Stimulated activated CD4-positive, alpha-beta T cell treated with anti-CD3 and anti-CD28 coated beads, Interleukin-1b, Interleukin-23, amount 100 ng/mL, for 4 hours (primary cell): ENCODE measurements around the gene TMEM109.
A peak's percentile ranks its signal among the peaks of the same experiment; 100 is the strongest.

ENCODE experiments used
- DNase-seq, 2 donors: peaks; one replicate each; pipeline ENCODE4 v3.0.0-alpha.2; 2020; ENCODE audit warnings: low read depth in 2 of 2

The TMEM109 gene, protein sequence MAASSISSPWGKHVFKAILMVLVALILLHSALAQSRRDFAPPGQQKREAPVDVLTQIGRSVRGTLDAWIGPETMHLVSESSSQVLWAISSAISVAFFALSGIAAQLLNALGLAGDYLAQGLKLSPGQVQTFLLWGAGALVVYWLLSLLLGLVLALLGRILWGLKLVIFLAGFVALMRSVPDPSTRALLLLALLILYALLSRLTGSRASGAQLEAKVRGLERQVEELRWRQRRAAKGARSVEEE

DNA sequence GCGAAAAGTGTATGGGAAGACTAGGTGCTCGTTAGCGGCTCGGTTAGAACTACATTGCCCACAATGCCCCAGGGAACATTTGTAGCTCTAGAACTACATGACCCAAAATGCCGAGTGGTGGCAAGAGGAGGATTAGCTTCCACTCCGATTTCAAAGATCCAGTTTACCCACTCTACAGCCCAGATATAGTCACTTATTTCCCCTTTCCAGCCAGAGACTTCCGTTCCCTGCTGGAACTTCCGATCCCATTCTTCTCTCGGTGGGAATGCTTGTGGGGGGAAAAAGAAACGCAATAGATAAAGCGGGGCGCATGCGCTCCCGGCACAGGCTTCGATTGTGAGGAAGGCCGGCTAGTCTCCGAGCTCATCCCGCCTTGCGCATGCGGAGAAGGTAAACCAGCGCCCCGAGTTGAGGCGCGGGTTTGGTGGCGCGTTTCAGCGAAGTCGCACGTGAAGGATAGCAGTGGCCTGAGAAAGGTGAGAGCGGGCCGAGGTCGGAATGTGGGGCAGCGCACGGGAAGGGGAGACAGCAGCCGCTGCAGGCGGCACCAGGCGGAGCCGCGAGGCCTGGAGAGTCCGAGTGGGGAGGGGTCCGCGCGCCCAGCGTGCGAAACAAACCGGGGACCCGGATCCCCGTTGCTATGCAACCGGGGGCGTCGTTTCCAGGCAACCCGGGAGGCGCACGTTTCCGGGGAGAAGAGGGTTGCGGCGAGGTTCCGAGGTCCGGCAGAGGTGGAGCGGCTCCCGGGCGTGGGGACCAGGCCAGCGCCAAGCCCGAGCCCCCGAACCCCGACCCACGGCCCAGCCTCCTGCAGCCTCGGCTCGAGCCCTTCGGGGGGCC, at the start of gene TMEM109:
TSS of gene TMEM109 (plus strand) at position 366 of the 840 bp plus-strand sequence. CDS start 5,536 bp downstream, outside the sequence.
- peak; percentile 73 to 77 for DNase-seq

DNA sequence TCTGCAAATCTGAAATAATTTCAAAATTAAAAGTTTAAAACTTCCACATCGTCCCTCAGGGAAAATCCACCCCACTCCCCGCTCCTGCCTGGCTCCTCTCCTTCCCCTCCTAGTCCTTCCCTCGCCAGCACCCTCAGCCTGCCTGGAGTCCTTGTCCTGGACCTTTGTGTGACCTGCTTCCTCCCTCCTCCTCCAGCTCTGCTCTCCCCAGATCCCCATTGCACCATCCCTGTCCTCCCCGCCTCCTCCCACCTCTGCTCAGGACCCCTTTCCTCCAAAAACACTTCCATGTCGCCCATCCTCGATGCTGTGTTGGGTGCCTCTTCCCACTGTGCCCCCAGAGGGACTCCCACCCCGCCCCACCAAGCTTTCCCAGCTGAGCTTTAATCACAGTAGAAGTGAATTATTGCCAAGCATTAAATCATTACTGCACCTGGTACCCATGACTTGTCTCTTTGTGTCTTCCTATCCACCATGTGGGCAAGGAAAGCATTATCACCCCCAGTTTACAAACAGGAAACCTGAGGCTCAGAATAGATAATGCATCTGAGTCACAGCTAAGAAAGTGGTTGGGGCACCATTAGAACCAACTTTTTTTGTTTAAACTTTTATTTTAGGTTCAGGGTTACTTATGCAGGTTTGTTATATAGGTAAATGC, 49.0 kb upstream of the TMEM109 start:
- no peak for DNase-seq

DNA sequence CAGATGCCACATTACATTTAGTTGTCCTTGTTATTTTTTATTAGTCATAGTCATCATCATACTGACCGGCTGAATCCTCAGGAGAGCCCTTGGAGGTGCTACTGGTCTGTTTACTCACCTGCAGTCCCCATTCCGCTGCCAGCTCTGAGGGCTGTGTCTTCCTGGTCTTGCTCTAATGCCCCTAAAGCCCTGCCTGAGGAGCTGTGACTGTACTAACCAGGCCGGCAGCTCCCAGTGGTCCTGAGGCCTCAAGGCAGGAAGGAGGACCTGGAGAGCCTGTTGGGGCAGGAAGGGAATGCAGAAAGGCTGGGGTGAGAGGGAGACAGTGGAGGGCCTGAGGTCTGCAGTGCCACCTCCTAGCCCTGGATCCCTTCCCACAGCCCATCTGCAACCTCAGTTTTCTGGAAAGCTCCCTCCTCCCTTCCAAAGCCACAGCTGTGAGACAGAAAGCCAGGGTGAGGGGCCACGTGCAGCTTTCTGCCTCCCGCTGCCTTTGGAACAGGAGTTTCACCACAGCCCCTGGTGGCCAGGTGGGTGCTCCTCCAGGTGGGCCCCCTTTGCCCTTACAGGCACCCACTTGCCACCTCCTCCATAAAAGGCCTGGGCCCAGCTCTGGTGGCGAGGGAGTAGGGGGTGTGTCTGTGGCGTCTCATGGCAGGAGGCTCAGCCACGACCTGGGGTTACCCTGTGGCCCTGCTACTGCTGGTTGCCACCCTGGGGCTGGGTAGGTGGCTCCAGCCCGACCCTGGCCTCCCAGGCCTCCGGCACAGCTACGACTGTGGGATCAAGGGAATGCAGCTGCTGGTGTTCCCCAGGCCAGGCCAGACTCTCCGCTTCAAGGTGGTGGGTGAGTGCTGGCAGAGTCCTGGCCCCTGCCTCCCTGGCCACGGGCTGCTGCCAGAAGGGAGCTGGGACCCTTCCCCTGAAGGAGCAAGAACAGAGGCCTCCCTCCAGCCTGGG, 46.8 kb upstream of the TMEM109 start, which contains the start of gene ZP1:
TSS of gene ZP1 (plus strand) at position 632 of the 960 bp plus-strand sequence. CDS start at position 652, 20 bp downstream.
- DNase-seq = no peak

DNA sequence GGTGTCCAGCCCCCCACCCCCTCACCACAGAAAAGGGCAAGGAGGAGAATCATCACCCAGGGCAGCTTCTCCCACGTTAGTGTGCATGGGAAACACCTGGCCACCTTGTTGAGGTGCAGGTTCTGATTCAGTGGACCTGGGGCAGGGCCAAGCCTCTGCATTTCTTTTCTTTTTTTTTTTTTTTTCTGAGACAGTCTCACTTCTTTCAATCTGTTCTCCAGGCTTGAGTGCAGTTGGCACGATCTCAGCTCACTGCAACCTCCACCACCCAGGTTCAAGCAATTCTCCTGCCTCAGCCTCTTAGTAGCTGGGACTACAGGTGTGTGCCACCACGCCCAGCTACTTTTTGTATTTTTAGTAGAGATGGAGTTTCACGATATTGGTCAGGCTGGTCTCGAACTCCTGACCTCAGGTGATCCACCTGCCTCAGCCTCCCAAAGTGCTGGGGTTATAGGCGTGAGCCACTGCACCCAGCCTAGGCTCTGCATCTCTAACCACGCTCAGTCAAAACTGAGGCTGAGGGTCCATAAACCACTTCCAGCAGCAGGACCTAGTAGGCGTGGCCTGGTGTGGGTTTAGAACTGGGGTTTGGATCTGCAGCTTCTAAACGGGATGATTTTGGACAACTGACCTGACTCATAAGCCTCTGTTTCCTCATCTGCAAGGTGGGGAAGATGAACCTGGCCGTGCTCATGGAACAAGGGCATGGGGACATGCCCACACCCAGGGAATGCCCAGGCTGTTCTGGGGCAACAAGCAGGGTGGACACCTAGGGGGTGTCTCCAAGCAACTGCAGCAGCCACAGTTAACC, 45.9 kb upstream of the TMEM109 start:
- DNase-seq = no peak

DNA sequence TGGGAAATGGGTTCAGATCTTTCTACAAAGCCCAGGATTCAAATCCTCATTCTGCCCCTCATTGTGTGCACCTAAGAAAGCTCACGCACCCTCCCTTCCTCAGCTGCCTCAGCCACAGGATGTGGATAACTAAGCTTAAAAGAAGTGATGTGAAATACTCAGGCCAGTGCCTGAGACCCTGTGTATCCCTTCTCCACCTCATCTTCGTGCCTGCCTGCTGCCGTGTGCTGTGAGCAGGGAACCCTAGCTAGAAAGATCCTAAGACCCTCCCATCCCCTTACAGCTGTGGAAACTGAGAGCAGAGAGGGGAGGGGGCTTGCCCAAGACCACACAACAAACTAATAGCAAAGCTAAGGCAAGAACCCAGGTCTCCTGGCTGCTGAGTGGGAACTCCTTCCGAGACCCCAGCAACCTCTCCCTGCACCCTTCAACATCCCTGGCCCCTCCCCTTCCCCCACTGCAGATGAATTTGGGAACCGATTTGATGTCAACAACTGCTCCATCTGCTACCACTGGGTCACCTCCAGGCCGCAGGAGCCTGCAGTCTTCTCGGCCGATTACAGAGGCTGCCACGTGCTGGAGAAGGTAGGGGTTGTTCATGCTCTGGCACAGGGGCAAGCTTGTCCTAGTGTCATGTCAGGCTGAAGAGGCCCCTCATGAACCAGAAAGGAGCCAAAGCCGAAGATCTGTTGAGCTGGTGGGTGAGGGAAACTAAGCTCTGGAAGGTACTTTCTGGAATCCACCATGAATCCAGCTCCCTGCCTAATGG, 45.1 kb upstream of the TMEM109 start:
- DNase-seq = no peak

DNA sequence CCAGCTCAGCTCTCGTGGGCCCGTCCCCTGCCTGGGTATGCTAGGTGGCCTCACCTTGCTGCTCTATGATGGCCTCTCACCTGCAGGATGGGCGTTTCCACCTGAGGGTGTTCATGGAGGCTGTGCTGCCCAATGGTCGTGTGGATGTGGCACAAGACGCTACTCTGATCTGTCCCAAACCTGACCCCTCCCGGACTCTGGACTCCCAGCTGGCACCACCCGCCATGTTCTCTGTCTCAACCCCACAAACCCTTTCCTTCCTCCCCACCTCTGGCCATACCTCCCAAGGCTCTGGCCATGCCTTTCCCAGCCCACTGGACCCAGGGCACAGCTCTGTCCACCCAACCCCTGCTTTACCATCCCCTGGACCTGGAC, 44.5 kb upstream of the TMEM109 start:
- DNase-seq = no peak

DNA sequence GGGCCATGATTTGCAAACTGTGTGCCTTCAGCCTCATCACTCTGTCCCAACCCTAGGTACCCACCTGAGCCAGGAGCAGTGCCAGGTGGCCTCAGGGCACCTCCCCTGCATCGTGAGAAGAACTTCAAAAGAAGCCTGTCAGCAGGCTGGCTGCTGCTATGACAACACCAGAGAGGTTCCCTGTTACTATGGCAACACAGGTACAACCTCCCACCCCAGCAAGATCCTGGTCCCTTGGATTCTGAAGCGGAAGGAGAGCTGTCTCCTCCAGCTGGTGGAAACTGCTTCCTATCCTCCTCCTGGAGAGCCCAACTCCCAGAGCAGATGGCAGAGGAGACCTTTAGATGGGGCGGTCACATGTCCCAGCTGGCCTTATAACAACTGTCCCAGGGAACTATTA, 43.7 kb upstream of the TMEM109 start:
- DNase-seq = no peak

DNA sequence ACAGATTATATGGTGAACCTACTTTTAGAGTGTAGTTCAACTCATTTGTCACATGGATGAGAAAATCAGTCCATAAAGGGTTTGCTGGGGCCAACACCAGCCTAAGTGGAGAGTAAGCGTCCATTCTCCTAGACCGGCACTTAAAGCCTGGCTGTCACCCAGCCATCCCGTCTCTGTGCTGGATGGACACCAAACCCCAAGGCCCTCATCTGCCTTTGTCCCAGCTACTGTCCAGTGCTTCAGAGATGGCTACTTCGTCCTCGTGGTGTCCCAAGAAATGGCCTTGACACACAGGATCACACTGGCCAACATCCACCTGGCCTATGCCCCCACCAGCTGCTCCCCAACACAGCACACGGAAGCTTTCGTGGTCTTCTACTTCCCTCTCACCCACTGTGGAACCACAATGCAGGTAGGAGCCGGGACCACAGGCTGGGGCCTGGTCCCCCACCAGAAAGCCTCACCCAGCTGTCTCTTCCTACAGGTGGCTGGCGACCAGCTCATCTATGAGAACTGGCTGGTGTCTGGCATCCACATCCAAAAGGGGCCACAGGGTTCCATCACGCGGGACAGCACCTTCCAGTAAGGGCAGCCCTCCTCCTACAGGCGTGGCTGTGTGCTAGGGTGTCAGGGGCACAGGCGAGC, 43.1 kb upstream of the TMEM109 start:
- no peak for DNase-seq

DNA sequence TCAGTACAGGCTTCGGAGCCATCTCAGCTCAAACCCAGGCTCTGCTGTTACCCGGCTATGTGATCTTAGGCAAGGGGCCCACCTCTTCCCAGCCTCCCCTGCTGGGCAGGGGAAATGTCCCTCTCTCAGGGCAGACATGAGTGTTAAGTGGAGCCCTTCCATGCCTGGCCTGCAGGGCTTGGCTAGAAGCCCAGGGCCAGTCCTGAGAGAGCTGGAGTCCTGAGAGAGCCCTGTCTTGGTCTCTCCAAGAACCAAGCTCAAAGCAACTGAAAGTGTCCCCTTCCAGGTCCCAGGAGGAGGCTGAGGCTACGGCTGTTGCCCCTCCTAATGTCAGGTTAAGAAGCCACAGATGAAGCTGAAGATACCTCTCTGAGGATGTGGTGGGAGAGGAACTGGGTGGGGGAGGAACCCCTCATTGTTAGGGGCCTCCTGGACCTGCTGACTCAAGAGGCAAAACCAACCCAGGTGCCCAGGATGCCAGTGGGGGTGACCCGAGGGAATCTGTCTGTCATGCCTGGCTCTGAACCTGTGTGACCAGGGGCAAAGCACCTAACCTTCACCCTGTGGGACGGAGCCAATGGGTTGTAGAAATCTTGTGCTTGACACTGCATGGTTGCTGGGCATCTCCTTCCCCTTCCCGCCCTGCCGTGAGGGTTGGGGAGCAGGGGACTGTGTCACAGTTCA, 42.4 kb upstream of the TMEM109 start:
- no peak for DNase-seq

DNA sequence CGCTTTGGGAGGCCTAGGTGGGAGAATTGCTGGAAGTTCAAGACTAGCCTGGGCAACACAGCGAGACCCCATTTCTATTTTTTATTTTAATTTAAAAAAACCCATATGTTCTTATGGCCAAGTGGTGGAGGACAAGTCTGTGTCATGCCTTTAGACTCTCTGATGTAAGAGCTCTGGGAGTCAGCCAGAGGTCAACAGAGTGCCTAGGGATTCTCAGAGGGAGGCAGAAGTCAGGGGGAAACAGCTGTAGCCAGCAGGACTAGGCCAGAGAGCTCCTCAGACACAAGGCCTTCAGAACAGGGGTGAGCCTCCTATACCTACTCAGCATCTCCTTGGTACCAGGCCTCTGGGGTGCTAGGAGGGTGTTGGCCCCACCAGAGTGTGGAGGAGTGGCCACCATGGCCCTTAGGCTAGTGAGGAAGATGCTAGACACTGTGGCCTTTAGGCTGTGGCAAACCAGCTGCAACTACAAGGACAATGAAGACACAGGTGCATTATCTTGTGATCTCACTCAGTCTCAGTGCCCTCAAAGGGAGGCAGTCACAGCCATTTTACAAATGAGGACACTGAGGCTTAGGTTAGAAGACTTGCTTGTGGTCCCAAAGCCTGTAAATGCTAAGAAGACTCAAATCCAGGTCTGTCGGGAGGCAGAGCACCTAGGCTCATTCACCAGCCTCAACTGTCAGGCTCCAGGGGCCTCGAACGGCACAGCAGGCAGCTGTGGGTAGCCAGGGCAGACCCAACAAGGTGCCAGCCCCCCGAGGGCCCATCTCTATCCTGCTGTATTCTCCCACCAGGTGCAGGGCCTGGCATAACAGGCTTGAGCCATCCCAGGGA, 41.6 kb upstream of the TMEM109 start:
- DNase-seq = no peak

DNA sequence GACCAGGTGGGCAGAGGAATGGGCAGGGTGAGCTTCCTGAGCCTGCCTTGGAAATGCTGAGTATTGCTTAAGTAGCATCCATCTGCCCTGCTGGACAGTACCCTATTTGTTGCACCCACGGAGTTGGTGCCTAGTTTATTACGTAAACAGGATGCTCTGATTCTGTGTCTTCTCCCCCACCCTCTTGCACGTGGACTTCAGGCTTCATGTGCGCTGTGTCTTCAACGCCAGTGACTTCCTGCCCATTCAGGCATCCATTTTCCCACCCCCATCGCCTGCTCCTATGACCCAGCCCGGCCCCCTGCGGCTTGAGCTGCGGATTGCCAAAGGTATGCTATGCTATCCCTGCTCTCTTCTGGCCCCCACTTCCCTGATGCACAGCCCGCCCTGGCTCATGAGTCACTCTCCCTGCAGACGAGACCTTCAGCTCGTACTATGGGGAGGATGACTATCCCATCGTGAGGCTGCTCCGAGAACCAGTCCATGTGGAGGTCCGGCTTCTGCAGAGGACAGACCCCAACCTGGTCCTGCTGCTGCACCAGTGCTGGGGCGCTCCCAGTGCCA, 40.9 kb upstream of the TMEM109 start:
- no peak for DNase-seq

DNA sequence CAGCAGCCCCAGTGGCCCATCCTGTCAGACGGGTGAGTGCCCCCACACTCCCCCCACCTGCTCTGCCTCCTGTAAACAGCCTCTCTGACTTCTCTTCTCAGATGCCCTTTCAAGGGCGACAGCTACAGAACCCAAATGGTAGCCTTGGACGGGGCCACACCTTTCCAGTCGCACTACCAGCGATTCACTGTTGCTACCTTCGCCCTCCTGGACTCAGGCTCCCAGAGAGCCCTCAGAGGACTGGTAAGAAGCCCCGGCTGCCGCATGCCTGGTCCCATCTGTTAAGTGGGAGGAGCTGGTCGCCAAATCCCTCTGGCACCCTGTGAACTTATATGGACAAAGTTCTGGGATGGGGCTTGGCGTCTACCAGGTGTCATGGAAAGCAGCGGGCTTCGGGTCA, 40.4 kb upstream of the TMEM109 start:
- no peak for DNase-seq

DNA sequence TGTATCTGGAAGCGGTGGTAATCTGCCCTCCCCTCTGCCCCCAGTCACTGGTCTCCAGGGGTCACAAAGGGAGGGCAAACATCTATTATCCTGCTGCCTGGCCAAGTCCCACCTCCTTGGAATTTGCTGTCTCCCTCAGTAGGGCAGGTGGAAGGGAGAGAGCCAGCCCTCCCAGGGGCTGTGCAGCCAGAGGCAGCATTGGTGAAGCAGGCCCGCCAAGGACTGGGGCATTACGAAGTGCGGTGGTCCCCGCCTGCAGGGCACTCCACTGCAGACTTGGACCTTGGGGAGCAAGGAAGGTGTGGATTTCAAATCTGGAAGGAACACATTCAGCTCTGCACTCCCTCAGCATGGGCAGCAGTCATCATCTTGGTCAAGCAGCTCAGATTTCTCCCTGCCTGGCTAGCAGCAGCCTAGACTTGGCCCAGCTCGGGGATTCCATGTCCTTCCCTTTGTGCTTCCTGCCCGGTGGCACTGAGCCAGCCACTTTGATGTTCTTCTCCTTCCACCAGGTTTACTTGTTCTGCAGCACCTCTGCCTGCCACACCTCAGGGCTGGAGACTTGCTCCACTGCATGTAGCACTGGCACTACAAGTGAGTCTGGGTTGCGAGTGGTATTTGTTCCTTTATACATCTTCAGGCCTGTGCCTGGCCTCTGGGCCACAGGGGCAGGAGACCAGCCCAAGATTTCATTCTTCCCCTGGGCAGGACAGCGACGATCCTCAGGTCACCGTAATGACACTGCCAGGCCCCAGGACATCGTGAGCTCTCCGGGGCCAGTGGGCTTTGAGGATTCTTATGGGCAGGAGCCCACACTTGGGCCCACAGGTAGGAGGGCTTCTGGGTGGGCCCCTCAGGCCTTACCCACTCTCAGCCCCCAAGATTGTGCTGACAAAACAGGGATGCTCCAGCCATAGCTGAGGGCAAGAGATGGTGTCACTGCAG, 39.3 kb upstream of the TMEM109 start:
- DNase-seq = no peak

DNA sequence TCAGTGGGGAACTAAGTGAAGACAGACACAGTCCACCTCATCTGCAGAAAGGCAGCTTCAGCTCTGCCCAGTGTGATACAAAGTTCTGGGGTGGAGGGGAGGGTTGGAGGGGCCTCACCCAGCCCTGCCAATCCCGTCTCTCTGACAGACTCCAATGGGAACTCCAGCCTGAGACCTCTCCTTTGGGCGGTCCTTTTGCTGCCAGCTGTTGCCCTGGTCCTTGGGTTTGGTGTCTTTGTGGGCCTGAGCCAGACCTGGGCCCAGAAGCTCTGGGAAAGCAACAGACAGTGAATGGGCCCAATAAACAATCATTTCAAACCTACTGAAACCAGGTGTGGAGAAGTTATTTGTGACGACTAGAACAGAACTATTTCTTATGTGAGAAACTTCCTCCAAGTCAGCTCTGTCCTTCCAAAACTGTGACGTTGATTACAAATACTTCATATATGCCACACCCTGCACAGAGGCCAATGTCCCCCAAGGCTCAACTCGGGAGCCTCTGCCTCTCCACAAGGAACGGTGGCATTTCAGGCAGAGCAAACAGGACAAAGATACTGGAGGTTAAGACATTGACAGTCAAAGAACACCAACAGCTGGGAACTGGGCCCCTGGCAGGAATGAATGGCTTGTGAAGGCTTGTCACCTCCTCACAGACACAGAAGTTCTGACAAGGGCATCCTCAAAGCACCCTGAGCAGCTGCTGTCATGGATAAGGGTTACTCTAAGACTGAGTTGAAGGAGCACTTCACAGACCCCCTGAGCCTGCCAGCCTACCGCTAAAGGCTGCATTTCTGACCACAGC, 38.4 kb upstream of the TMEM109 start:
- no peak for DNase-seq

DNA sequence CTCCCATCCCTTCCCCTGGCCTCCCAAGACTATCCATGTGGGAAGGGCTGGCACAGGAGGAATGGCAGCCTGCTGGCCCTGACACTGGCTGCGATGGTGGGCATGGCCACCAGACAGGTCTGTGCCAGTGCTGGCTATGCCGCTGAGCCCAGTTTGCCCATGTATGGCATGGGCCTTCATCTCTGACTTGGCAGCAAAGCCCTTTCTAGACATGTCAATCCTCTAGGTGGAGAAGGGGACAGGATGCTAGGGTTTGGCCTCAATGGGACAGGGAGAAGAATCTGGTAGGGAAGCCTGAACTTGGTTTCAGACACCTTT, 37.8 kb upstream of the TMEM109 start:
- DNase-seq = no peak
